HG02884 (cell line): ENCODE results near the gene SVEP1.
A peak's percentile ranks its signal among the peaks of the same experiment; 100 is the strongest.
"Not testable (repeated sequence)": the region's sequence is repeated elsewhere in the genome, so short reads cannot be mapped to it uniquely, and the experiment has no call there.

ENCODE experiments used
- ATAC-seq: cut with Tn5 transposase; IDR thresholded peaks from one replicate; pipeline ENCODE4 v1.9.1; 2021; ENCODE audit warnings: mild to moderate bottlenecking, moderate library complexity; ENCODE audit not compliant: unreplicated experiment

Gene SVEP1

GRCh38 chr9:110451726-110452125 lies 127.8 kb downstream of the SVEP1 start:
- ATAC-seq, result no peak

GRCh38 chr9:110447476-110447875 lies 132.1 kb downstream of the SVEP1 start:
- ATAC-seq, result no peak

- no peak for ATAC-seq
Measured at GRCh38 chr9:110446171-110446570, 133.4 kb downstream of the SVEP1 start.

GRCh38 chr9:110444911-110445310 lies 134.6 kb downstream of the SVEP1 start:
- ATAC-seq, result no peak

GRCh38 chr9:110443866-110444220 lies 135.7 kb downstream of the SVEP1 start:
- ATAC-seq, result no peak

- ATAC-seq, result no peak
Measured at GRCh38 chr9:110443146-110443865, 136.2 kb downstream of the SVEP1 start.

- no peak for ATAC-seq
Measured at GRCh38 chr9:110440796-110441195, 138.7 kb downstream of the SVEP1 start.

GRCh38 chr9:110440172-110440571 lies 139.4 kb downstream of the SVEP1 start:
- ATAC-seq, result no peak

- no peak for ATAC-seq
Measured at GRCh38 chr9:110432253-110432652, 147.3 kb downstream of the SVEP1 start.

- ATAC-seq, result no peak
Measured at GRCh38 chr9:110429453-110429852, 150.1 kb downstream of the SVEP1 start.

- peak; percentile 50 for ATAC-seq
Measured at GRCh38 chr9:110427497-110428104, 151.9 kb downstream of the SVEP1 start.

GRCh38 chr9:110426052-110426709 lies 153.4 kb downstream of the SVEP1 start:
- no peak for ATAC-seq

- no peak for ATAC-seq
Measured at GRCh38 chr9:110414471-110414870, 165.1 kb downstream of the SVEP1 start.

GRCh38 chr9:110410961-110411360 lies 168.6 kb downstream of the SVEP1 start:
- ATAC-seq, result no peak

GRCh38 chr9:110408598-110408997 lies 170.9 kb downstream of the SVEP1 start:
- ATAC-seq, result no peak

GRCh38 chr9:110405858-110406443 lies 173.6 kb downstream of the SVEP1 start:
- no peak for ATAC-seq

- ATAC-seq, result no peak
Measured at GRCh38 chr9:110404473-110404872, 175.1 kb downstream of the SVEP1 start.

- ATAC-seq, result no peak
Measured at GRCh38 chr9:110399983-110400382, 179.6 kb downstream of the SVEP1 start.

GRCh38 chr9:110398992-110399391 lies 180.5 kb downstream of the SVEP1 start:
- ATAC-seq, result not testable (repeated sequence)

- no peak for ATAC-seq
Measured at GRCh38 chr9:110391826-110392485, 187.6 kb downstream of the SVEP1 start.

GRCh38 chr9:110389148-110389750 lies 190.3 kb downstream of the SVEP1 start:
- no peak for ATAC-seq
